NCI-H526 treated with DMSO at 0.1 percent for 48 hours (cell line): ENCODE results near the gene CLASP1.

Source experiments
- DNase-seq: peaks from one replicate; lab custom pipeline; 2025; lab: John Stamatoyannopoulos, UW

The CLASP1 gene

GRCh38 chr2:121539750-121540469 is 109.4 kb downstream of the CLASP1 start:
- no peak for DNase-seq

GRCh38 chr2:121536850-121537557 is 112.3 kb downstream of the CLASP1 start:
- no peak for DNase-seq

GRCh38 chr2:121536347-121536746 is 112.9 kb downstream of the CLASP1 start:
- no peak for DNase-seq

GRCh38 chr2:121534007-121534406 is 115.3 kb downstream of the CLASP1 start:
- no peak for DNase-seq

GRCh38 chr2:121532894-121533293 is 116.4 kb downstream of the CLASP1 start:
- no peak for DNase-seq

GRCh38 chr2:121532347-121532766 is 116.9 kb downstream of the CLASP1 start:
- DNase-seq: no peak

GRCh38 chr2:121530212-121530705 is 119.0 kb downstream of the CLASP1 start:
- DNase-seq: peak; percentile 95

- DNase-seq: peak; percentile 58
Measured at GRCh38 chr2:121529439-121530211, 119.6 kb downstream of the CLASP1 start.

GRCh38 chr2:121527009-121527682 is 122.1 kb downstream of the CLASP1 start:
- no peak for DNase-seq

- DNase-seq: no peak
Measured at GRCh38 chr2:121524685-121525425, 124.4 kb downstream of the CLASP1 start.

- DNase-seq: no peak
Measured at GRCh38 chr2:121521359-121521758, 127.9 kb downstream of the CLASP1 start.

- DNase-seq: no peak
Measured at GRCh38 chr2:121520641-121520994, 128.6 kb downstream of the CLASP1 start.

GRCh38 chr2:121519732-121520640 is 129.3 kb downstream of the CLASP1 start:
- DNase-seq: no peak

- no peak for DNase-seq
Measured at GRCh38 chr2:121519153-121519552, 130.1 kb downstream of the CLASP1 start.

- DNase-seq: no peak
Measured at GRCh38 chr2:121513597-121514333, 135.5 kb downstream of the CLASP1 start.

GRCh38 chr2:121510857-121511256 is 138.4 kb downstream of the CLASP1 start:
- DNase-seq: no peak

- no peak for DNase-seq
Measured at GRCh38 chr2:121506621-121507020, 142.6 kb downstream of the CLASP1 start.

- DNase-seq: no peak
Measured at GRCh38 chr2:121505986-121506586, 143.2 kb downstream of the CLASP1 start.

- DNase-seq: no peak
Measured at GRCh38 chr2:121505005-121505404, 144.3 kb downstream of the CLASP1 start.
